Skin epidermis (tissue), 12 donors: ENCODE measurements around the gene TRIP4.
"Not testable (repeated sequence)": the region's sequence is repeated elsewhere in the genome, so short reads cannot be mapped to it uniquely, and the experiment has no call there.

Source experiments
- H3K27ac ChIP-seq, 21 experiments: fragments of 200-600 bp; sonication (generic) in 11 of 21; one replicate each; pipeline ENCODE4 v1.5.0; 2020; ENCODE audit warnings: mild to moderate bottlenecking in 3 of 21, inconsistent platforms in 2 of 21, moderate library complexity in 2 of 21
- H3K4me3 ChIP-seq, 7 experiments: fragments of 200-600 bp; sonication (generic) in 2 of 7; one replicate each; pipeline ENCODE4 v1.5.0; 2020; ENCODE audit warnings: inconsistent platforms in 2 of 7, mild to moderate bottlenecking in 2 of 7, moderate library complexity in 1 of 7

The TRIP4 gene

DNA sequence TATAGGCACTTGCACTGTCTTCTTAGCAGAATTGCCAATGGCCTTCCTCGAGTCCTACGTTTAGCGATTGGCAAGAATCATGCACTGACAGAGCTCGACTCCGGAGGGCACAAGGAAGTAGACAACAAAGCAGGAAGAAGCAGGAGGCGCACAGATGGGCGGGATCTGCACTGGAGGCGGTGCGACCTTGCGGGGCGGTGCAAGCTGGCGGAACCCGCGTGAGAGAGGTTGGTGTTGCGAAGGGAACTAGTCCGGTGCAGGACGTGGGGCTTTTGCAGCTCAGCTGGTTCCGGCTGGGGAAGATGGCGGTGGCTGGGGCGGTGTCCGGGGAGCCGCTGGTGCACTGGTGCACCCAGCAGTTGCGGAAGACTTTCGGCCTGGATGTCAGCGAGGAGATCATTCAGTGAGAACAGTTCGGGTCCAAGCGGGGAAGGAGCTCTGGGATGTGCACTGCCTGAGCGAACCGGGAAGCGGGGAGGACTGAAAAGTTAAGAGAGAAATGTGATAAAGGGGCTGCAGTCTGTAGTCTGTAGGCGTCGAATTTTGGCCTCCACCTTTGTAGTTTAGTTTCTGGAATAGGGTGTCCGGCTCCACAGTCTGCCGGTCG lies at the start of gene TRIP4:
Gene TRIP4 (plus strand): TSS at position 275 of the 607 bp plus-strand sequence. CDS start 28 bp downstream, at position 303.
- Histone ChIP-seq H3K4me3 (peak within 1 kb of the TSS; percentile 60 to 95 (median 77)), H3K27ac (peak within 1 kb of the TSS; percentile 48 to 92 (median 78))

DNA sequence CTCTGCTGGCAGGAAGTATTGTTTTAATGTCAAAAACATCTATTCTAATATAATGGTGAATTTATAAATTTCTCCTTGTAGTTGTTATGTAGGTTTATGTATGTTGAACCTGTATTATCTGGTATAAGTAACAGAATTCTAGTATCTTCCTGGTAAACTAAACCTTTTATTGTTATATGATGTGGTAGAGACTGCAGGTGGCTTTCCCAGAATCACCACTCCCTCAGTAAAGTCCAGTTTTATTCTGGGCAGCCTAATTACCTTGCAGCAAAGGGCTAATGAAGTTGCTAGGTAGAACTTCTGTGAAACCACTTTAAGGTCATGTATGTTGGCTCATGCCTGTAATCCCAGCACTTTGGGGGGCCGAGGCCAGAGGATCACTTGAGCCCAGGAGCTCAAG lies 47.3 kb upstream of the TRIP4 start:
- H3K27ac ChIP-seq = no peak overlapping the region
- no peak overlapping the region for H3K4me3 ChIP-seq

DNA sequence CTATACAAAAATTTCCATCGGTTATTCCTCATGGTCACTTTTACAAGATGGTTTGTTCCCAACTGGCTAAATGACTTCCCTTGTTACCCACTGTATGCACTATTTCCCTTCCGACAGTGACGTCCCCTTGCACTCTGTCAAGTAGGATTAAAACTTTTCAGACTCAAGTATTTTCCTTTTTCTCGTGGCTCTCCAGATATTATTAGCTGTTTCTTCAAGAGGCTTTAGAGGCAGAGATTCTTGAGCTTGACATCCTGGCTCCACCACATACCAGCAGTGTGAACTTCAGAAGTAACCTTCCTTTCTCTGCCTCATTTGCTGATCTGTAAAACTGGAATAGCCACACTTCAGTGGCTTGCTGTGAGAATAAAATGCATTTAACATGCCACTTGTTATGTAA lies 45.7 kb upstream of the TRIP4 start:
- no peak overlapping the region for H3K27ac ChIP-seq
- H3K4me3 ChIP-seq = no peak overlapping the region

DNA sequence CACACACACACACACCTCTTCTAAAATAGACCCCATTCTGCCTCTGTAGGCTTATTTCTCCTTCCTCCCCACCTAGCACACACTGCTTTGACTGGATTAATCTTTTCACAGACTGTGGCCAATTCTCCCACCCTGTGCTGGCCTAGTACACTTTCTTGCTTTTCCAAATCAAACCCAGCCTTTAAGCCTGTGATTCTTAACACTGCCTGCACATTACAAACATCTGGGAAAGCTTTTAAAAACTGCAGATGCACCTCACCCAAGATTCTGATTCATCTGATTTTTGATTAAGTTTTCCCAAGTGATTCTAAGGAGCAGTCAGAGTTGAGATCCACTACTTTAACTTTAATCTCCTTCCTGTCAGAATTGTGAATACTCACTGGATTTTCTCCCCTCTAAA lies 44.4 kb upstream of the TRIP4 start:
- Histone ChIP-seq H3K27ac (peak overlapping the region in 2 of 21 experiments; percentile 18), H3K4me3 (no peak overlapping the region)

DNA sequence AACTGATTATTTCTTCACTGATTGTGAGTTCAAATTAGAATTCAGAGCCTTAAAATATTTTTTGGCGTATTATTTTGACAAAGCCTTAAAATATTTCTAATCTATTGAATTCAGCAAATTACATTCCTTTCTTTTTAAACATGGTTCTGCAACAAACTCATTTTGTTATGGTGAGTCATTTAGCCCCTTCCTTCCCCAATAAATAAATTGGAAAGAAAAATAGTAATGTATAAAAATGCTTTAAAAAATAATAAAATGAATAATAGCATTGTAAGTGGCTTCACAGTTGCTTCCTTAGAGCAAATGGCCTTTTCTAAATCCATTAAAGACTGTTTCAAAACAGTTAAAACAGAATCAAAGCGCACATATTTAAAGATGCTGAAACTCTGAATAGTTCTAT lies 43.8 kb upstream of the TRIP4 start:
- H3K4me3 ChIP-seq = no peak overlapping the region
- H3K27ac ChIP-seq = peak overlapping the region in 3 of 21 experiments; percentile 14 to 18 (median 18)

DNA sequence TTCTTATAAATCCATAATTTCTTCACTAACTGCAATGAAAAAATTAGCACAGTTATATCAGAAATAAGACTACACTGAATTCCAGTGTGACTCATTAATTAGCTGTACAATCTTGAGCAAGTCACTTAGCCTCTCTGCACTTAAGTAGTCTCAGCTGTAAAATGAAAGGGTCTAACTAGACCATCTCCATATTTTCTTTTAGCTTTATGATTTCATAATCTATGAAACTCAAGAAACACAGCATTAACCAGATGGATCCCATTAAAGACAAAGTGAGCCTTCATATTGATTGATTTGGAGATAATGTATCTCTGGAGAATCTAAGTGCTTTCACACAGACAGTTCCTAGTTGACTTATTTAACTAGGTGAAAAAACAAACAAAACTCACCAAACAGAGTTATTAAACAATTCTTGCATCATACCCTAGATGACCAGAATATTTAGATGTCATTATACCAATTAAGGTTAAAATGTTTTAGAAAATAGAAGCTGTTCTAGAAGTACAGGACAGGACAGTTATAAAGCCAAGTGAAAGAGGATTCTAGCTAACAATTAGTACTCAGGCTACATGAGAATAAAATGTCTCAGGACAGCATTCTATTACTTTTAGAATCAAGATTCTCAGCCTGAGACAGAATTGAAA lies 42.9 kb upstream of the TRIP4 start:
- Histone ChIP-seq H3K4me3 (no peak overlapping the region), H3K27ac (peak overlapping the region in 3 of 21 experiments; percentile 13 to 42 (median 16))

DNA sequence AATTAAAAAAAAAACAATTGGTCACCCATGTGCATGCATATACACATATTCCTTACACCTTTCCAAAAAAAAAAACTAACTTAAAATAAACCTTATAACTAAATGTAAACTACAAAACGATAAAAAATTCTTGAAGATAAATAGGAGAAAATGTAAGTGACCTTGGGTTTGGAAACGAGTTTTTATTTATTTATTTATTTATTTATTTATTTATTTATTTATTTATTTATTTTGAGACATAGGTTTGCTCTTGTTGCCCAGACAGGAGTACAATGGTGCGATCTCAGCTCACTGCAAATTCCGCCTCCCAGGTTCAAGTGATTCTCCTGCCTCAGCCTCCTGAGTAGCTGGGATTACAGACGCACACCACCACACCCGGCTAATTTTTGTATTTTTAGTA lies 41.4 kb upstream of the TRIP4 start:
- not testable (repeated sequence) for H3K27ac ChIP-seq, H3K4me3 ChIP-seq

DNA sequence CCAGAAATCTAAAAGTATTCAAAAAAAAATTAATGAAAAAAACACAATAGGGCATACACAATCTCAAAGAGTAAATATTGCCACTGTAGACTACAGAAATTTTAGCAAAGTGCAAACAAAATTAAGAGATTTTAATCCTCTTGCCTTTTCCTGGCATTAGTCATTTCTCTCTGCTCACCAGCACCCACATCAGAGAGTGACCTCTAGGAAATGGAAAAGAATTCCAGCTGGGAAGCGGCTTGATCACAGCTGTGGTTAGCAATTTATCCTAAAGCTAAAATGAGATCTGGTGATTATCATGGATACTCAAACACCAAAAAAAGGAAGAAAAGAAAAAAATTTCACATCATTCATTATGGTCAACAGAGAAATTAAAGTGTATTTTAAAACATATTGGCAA lies 39.2 kb upstream of the TRIP4 start:
- Histone ChIP-seq H3K4me3 (no peak overlapping the region), H3K27ac (no peak overlapping the region)

DNA sequence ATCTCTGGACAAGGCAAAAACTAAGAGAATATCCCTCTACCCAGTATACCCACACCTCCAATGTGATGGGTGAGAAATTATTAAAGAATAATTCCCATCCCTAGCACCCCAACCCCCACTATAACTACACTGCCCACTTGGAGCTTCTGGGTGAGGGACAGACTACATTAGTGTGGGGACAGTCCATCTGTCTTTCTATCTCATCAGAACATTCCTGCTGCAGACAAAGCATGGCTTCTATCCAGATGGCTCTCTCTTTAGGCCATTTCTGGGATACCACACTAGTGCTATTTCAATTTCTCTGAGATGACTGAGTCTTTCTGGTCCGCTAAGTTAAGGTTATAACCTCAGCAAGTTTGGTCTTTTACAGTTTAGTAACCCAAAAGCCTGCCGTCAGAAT lies 38.3 kb upstream of the TRIP4 start:
- H3K4me3 ChIP-seq = no peak overlapping the region
- H3K27ac ChIP-seq = no peak overlapping the region

DNA sequence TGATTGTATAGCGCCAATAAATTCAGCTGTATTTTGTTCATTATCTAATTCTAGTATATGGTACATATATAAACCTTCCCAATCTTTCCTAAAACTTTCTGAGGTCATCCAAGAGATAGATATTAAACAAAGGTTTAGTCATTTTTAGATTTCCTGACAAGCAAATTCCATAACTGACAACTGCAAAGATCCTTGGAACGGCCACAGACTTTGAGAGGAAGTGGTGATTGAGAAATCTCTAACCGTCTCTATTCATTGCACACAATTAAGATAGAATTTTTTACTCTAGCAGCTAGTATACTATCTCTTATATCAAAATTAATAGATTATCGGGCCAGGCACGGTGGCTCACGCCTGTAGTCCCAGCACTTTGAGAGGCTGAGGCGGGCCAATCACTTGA lies 36.4 kb upstream of the TRIP4 start:
- peak overlapping the region in 1 of 21 experiments; percentile 39 for H3K27ac ChIP-seq

DNA sequence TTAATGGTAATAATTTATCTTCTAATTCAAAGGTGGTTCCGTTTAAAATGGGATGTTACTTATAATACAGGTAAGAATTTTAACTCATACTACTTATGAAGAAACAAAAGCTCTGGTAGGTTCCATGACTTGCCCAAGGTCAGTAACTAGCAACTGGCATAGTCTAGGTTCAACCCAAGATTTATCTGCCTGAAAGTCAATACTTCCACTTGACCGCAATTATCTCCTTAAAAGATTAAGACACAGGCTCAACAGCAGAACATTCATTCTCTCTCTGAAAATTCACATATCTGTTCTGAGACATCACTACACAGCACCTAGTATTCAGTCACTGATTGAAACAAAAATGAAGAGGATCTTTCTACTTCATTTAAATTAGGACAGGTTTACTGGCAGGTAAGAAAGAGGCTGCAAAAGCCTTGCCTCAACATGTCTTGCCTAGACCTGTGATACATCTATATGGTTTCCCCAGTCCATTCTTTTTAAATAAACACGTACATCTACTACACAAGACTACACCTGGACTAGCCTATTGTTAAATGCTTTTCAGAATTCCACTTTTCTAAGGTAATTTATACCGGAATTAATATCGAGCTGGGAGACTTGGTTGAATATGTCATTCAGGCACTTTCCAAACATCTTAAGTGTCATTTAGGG lies 32.8 kb upstream of the TRIP4 start:
- peak overlapping the region; percentile 71 to 95 (median 84) for H3K4me3 ChIP-seq
- H3K27ac ChIP-seq = peak overlapping the region in 20 of 21 experiments; percentile 52 to 93 (median 85)

More for the DNA sequence above, 36.4 kb upstream of the TRIP4 start:
- no peak overlapping the region for H3K4me3 ChIP-seq

DNA sequence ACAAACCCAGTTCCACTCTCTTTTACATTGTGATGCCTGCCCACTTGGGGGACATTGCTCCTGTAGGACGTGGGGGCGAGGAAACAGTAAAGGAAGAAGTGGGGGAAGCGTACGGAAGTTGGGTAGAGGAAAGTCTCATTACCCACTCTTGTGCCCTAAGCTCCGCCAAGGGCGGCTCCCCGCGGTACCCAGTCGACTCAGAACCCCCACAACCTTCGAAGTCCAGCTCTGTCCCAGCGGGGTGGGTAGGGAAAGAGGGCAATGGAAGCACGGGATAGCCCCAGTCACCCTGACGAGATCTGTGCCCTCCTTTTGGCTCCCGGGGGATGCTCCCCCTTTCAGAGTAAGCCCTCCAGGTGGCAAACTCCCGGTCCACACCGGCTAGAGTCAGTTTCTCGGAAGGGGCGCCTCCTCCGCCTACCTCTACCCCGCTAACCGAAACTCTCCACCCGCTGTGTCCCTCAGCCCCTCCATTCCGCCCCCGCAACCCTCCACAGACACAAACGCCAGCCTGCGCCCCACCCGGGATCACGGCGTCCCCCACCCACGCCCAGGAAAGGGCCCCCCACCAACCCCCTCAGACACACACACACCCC lies 32.2 kb upstream of the TRIP4 start:
- Histone ChIP-seq H3K4me3 (peak overlapping the region; percentile 71 to 95 (median 84)), H3K27ac (peak overlapping the region in 20 of 21 experiments; percentile 52 to 93 (median 85))

DNA sequence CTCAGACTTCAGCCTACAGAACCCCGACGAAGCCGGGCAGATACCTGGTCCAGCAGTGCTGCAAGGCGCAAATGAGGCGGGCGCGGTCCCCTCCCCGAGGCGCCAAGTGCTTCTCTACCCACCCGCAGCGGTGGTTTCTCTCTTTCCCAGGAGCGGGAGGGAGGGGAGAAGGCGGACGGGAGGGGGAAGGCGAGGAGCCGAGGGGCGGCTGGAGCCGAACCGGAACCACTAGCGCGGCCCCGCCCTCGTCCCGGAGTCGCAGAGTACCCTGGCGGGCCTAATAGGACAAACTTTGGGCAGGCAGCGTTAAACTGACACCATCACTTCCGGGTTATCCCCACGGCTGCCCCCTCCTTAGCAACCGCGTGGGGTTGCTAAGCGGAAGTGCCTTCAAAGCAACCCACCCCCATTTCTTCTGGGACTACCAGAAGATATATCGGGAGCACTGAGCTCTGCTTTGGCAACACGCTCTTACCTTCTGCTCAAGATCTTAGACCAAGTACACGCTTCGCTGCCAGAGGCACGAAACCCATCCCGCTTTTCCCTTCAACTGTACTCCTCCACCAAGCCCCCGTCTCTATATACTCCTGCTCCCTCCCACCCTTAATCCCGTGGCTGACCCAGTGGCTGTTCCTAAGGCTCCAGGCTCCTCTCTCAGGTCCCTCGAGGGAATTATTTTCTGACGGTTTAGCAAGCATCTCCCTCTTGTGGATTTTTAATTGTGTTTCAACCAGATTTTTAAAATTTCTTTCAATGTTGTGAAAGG lies 31.5 kb upstream of the TRIP4 start, which contains the start of gene CSNK1G1:
Gene CSNK1G1 (minus strand): TSS at position 230 of the 766 bp plus-strand sequence. CDS start 55,674 bp downstream, outside the sequence.
- Histone ChIP-seq H3K27ac (peak within 1 kb of the TSS in 20 of 21 experiments; percentile 52 to 93 (median 85)), H3K4me3 (peak within 1 kb of the TSS; percentile 71 to 95 (median 84))

DNA sequence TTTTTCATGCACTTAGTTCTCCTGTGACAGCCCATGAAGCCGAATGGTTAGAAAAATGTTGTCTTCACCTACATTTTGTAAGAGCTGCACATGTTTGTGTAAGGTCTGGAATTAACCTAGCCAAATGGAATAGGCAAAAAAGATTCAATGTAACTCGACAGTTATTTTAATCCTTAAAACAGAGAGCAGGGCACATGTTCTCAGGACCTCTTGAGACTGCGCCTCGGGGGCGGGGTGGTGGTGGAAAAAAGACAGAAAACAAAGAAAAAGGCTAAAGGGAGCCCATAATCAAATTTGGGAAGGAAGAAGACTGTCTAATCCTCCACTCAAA lies 31.0 kb upstream of the TRIP4 start:
- Histone ChIP-seq H3K27ac (peak overlapping the region in 19 of 21 experiments; percentile 6 to 93 (median 84)), H3K4me3 (peak overlapping the region; percentile 71 to 95 (median 84))

DNA sequence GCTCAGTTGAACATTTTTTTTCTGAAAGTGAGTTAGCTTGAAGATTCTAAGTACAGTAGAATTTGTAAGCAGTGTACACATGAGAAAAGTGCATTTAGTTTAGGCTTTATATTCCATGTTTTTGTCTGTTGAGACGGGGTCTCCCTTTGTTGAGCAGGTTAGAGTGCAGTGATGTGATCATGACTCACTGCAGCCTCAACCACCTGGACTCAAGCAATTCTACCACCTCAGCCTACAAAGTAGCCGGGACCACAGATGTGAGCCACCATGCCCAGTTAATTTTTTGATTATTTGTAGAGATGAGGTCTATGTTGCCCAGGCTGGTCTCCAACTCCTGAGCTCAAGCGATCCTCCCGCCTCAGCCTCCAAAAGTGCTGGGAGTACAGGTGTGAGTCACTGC lies 26.4 kb upstream of the TRIP4 start:
- no peak overlapping the region for H3K27ac ChIP-seq
- H3K4me3 ChIP-seq = no peak overlapping the region

DNA sequence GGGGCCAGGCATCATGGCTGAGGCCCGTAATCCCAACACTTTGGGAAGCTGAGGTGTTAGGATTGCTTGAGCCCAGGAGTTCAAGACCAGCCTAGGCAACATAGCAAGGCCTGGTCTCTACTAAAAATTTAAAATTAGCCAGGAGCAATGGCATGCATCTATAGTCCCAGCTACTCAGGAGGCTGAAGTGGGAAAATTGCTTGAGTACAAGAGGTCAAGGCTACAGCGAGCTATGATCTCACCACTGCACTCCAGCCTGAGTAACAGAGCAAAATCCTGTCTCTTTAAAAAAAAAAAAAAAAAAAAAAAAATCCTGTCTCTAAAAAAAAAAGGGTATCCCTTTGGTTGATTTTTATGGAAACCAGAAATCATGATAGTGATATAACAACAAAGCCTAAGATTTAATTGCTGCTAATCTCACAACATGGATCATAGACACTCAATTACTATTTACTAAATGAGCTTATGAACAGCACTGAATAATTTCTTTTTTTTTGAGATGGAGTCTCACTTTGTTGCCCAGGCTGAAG lies 18.5 kb upstream of the TRIP4 start:
- no peak overlapping the region for H3K27ac ChIP-seq
- no peak overlapping the region for H3K4me3 ChIP-seq

DNA sequence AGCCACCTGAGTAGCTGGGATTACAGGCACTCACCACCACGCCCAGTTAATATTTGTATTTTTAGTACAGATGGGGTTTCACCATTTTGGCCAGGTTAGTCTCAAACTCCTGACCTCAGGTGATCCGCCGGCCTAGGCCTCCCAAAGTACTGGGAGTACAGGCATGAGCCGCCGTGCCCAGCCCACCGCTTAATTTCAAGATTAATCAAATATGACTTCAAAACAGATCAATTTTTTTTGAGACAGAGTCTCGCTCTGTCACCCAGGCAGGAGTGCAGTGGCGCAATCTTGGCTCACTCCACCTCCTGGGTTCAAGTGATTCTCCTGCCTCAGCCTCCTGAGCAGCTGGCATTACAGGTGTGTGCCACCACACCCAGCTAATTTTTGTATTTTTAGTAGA lies 16.3 kb upstream of the TRIP4 start:
- H3K27ac ChIP-seq, H3K4me3 ChIP-seq: not testable (repeated sequence)

DNA sequence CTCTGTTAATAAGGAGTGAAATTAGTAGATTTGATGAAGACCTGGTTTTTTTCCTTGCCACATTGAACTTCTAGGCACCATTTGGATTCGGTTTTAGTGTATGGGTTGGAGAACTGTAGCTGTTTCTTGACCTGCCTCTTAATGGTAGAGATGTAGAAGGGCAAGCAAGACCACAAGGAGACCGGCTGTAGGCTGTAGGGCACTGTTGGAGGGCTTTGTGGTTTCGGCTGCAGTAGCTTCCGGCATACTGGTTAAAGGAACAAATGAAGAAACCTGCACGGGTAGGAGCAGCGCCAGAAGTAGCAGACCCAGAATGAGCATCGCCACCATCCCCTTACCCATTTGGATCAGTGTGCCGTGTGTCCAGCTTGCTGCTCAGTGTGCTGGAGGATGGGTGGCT lies 14.3 kb upstream of the TRIP4 start:
- H3K27ac ChIP-seq = no peak overlapping the region

DNA sequence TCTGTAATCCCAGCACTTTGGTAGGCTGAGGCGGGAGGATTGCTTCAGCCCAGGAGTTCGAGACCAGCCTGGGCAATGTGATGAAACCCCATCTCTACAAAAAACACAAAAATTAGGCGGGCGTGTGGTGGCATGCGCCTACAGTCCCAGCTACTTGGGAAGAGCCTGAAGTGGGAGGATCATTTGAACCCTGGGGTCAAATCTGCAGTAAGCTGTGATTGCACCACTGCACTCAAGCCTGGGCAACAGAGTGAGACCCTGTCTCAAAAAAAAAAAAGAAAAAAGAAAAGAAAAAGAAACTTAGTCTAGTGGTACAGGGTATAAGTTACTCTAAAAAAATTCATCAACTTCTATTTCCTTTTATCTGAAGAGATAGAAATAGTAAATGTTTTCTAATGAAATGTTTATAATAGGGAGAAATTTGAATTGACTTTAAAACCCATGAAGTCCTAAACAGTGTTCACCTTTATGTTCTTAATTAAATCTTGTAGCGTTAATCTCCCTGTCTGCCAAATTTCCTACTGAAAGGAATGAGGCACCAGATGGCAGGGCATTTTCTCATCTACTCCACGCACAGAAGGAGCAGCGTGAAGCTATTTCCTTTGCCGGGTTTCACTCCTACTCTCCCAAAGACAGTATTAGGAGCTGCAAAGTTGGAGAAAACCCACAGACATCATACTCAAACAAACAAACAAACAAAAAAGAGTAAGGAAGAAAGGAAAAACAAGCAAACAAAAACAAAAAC lies 8.2 kb upstream of the TRIP4 start:
- Histone ChIP-seq H3K27ac (no peak overlapping the region), H3K4me3 (no peak overlapping the region)

More for the DNA sequence above, 14.3 kb upstream of the TRIP4 start:
- no peak overlapping the region for H3K4me3 ChIP-seq
